Measurements from ENCODE around the gene FOXD2. TPM values are rescaled to one million over a fixed set of nuclear protein-coding genes. Genes with fewer than 3 reads are reported as not detected.
A peak's percentile ranks its signal among the peaks of the same experiment; 100 is the strongest.

Gene FOXD2
- total RNA-seq, 1 donor = 0.27 TPM

- DNase-seq (ENCODE audit: low read depth in 2 of 3, low spot score in 2 of 3) = peak in 1 of 3 donors; percentile 22
Observed at GRCh38 chr1:47416319-47417169, 21.3 kb upstream of the FOXD2 start.

GRCh38 chr1:47417170-47418044 lies 20.4 kb upstream of the FOXD2 start:
- DNase-seq (ENCODE audit: low read depth in 2 of 3, low spot score in 2 of 3) = no peak

- DNase-seq (ENCODE audit: low read depth in 2 of 3, low spot score in 2 of 3) = no peak
Observed at GRCh38 chr1:47418122-47418521, 19.7 kb upstream of the FOXD2 start.

GRCh38 chr1:47418681-47419325 lies 19.0 kb upstream of the FOXD2 start:
- no peak for DNase-seq (ENCODE audit: low read depth in 2 of 3, low spot score in 2 of 3)

GRCh38 chr1:47420547-47420946 lies 17.3 kb upstream of the FOXD2 start:
- DNase-seq (ENCODE audit: low read depth in 2 of 3, low spot score in 2 of 3) = no peak

GRCh38 chr1:47423872-47424271 lies 14.0 kb upstream of the FOXD2 start:
- no peak for DNase-seq (ENCODE audit: low read depth in 2 of 3, low spot score in 2 of 3)

GRCh38 chr1:47424336-47424982 lies 13.4 kb upstream of the FOXD2 start:
- DNase-seq (ENCODE audit: low read depth in 2 of 3, low spot score in 2 of 3) = no peak

- DNase-seq (ENCODE audit: low read depth in 2 of 3, low spot score in 2 of 3) = no peak
Observed at GRCh38 chr1:47431534-47431933, 6.3 kb upstream of the FOXD2 start.

GRCh38 chr1:47432071-47433036 lies 5.5 kb upstream of the FOXD2 start:
- DNase-seq (ENCODE audit: low read depth in 2 of 3, low spot score in 2 of 3) = peak in 2 of 3 donors; percentile 64 to 82

GRCh38 chr1:47433037-47433421 lies 4.8 kb upstream of the FOXD2 start:
- no peak for DNase-seq (ENCODE audit: low read depth in 2 of 3, low spot score in 2 of 3)

GRCh38 chr1:47433477-47434050 lies 4.3 kb upstream of the FOXD2 start:
- DNase-seq (ENCODE audit: low read depth in 2 of 3, low spot score in 2 of 3) = no peak

GRCh38 chr1:47434051-47434842 lies 3.6 kb upstream of the FOXD2 start:
- DNase-seq (ENCODE audit: low read depth in 2 of 3, low spot score in 2 of 3) = peak in 1 of 3 donors; percentile 33

GRCh38 chr1:47435506-47436303 lies 2.1 kb upstream of the FOXD2 start:
- DNase-seq (ENCODE audit: low read depth in 2 of 3, low spot score in 2 of 3) = no peak

- peak; percentile 53 to 77 (median 74) for DNase-seq (ENCODE audit: low read depth in 2 of 3, low spot score in 2 of 3)
Observed at GRCh38 chr1:47436304-47436978, 1.4 kb upstream of the FOXD2 start.

GRCh38 chr1:47436979-47437446 lies 831 bp upstream of the FOXD2 start:
- DNase-seq (ENCODE audit: low read depth in 2 of 3, low spot score in 2 of 3) = peak in 1 of 3 donors; percentile 28

GRCh38 chr1:47438165-47439016 lies 547 bp downstream of the FOXD2 start:
- peak in 1 of 3 donors; percentile 42 for DNase-seq (ENCODE audit: low read depth in 2 of 3, low spot score in 2 of 3)

Measured in hematopoietic multipotent progenitor cell (in vitro differentiated cells).